ENCODE data around the gene WWOX.

Gene WWOX

DNA sequence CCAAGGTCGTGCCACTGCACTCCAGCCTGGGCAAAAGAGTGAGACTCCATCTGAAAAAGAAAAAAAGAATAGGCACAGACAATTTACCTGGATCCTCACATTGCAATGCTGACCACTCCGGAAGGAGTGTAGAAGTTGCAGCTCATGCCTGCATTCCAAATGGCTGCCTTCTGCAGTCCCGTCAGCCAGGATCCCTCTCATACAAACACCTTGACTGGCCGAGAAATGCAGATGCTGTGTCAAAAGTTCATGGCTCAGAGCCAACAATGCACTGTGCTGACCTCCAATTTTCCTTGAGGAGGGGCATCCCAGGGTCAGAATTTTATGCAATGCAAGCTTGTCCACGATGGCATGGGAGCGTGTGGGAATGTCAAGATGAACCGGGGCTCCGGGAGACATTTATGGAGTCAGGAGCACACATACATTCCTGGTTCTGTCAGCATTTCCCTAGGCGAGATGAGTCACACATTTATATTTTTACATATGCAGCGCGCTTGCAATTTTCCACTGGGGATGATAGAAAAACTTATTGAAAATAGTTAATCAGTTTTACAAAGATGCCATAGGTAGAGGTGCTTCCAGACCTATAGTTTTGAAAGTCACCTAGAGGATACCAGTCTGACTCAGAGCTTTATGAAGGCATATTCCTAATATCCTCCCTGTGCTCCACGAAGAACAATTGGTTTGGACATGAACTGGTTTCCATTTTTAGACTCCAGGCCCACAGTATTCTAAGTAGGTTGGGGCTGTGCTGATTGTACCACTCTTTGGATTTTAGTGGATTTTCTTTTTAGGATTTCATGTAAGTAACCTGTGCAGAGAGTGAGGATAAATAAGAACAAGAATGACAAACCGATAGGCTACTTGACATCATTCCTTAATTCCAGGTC lies 886.5 kb downstream of the WWOX start:
- no peak for DNase-seq

DNA sequence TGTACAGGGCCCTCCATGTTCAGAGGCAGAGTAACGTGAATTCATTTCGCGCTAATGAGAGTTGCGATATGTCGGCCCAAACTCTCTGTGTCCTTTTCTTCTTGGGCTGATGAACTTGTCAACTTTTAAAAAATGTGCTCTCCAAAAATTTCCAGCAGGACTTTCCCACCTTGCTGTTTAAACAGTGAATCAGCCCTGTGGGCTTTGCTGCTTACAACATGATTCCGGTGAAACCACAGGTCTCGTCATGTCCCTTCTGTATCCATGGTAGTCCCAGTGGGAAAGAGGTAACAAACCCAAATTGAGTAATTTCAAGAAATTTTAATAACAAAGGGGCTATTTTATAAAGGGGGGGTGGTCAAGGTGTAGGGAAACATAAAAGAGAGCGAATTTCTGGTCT lies 888.2 kb downstream of the WWOX start:
- no peak for DNase-seq

DNA sequence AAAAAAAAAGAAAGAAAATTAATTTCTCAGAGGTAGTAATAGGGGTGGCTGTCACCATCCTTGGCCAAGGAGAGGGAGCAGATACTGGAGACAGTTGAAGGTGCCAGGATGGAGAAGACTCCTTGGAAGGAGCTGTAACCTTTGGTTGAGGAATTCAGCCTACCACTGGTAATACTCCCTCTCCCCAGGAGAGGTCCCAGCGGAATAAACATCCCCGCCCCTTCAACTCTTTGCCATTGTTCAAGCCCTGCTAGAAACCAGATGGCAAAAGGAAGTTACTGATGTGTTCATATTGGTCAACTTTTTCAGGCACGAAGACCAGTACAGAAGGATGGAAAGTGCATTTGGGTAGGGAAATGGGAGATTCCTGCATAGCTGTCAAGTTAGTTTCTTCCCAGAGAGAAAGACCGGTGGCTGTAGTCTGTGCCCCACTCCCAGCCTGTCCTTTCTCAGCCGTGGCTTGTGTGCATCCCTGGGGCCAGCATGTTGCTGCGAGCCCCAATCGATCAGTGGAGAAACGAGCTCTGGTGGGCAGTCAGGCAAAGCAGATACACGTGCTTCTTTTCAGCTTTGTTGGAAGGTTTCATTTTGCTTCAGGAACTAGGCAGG lies 889.0 kb downstream of the WWOX start:
- no peak for DNase-seq

DNA sequence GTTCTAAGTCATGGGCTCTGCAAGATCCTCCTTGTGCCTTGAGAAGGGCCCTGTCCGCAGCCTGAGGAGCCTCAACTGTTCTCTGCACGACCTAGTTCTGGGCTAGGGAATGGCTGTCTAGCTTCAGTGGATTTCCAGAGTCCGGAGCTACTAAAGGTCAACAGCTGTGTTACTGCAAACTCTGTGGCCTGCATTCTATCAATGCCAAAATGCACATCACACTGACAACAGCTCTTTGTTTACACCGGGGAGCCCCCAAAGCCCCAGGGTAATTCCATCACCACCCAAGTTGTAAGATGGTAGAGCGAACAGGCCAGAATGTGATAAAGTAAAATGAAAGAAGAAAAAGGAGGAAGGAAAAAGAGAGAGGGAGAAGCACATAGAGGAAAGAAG lies 890.9 kb downstream of the WWOX start:
- DNase-seq, result no peak

DNA sequence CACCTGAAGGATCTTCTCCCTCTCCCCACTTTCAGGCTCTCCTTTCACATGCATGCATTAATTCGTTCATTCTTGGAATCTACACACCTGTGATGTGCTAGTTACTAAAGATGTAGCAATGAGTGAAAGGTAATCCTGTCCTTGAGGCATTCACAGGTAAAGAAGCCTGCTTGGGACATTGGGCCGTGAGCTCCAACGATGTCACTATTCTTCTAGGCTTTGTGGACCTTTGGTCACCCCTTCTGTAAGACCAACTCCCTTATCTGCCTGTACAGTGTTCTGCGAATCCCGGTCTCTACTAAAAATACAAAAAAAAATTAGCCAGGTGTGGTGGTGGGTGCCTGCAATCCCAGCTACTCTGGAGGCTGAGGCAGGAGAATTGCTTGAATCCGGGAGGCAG lies 892.5 kb downstream of the WWOX start:
- DNase-seq, result no peak

DNA sequence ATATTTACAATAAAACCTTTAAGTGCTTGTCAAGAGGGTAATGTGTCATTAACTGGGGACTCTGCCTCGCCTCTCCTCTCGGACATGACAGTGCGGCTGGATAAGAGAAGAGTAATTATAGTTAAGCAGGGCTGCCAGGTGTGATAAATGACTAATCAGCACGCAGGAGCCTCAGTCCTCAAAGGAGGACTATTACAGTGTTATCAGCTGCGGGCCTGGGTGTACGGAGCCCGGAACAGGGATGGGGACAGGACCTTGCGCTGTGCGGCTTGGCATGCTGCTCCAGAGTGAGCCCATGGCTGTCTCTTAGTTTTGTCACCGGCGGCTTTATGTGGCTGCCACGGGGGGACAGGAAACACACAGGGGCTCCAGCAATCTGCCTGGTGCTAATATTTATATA lies 893.9 kb downstream of the WWOX start:
- no peak for DNase-seq

DNA sequence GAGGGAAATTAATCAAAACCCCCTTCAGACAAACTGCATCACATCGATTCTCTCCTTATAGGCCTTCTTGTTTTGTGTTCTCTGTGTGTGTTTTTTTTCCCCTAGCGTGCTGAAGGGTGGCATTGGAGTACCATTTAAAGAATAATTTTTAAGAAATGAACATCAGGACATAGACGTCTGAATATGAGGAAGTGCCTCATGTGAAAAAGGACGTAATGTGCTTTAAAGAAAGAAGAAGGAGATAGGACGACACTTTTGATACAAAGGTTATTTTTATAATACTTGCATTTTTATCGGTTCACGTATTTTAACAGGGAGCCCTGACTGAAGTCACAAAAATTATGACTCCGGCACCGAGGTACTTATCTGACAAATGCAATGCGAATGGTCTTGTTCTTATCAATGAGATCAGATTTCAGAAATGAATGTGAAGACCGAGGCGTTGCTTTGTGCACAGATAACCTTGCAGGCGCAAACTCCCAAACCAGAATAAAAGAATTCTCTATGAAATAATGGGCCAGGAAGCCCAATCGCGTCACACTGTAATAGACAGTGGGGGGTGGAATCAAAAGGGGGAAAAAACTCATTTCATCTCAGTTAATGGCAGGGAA lies 894.8 kb downstream of the WWOX start:
- no peak for DNase-seq

DNA sequence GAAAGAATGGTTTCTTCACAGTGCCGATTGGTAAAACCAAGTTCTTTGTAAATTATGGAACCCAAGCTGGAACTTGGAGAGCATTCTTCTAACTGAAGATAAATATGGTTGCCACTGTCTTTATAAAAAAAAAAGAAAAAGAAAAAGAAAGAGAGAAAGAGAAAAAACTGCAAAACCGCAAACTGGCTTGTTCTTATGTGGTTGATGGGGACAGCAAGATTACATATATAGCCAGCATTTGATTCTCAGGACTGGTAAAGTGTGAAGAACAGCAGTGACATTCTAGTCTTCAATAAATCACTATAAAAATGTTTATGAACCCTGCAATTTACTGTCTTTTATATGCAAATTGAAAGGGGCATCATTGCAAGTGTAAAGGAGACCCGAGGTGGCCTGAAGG lies 896.0 kb downstream of the WWOX start:
- DNase-seq, result no peak

DNA sequence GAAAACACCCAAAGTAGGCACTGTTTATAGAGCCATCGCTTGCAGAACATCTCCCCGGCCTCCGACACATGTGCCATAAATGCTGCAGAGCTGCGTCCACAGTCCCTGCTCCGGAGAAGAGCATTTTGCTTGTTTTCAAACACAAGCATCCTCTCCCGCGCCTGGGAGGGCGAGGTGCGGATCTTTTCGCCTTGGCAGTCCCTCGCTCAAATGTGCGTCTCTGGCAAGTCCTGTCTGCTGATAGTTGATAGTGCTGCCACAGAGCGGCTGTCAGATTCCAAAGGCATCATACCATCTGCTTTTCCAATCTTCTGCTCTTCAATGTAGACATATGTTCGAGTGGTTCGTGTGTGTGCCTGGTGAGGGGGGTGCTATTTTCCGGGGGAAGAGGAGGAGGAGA lies 897.3 kb downstream of the WWOX start:
- DNase-seq, result no peak

DNA sequence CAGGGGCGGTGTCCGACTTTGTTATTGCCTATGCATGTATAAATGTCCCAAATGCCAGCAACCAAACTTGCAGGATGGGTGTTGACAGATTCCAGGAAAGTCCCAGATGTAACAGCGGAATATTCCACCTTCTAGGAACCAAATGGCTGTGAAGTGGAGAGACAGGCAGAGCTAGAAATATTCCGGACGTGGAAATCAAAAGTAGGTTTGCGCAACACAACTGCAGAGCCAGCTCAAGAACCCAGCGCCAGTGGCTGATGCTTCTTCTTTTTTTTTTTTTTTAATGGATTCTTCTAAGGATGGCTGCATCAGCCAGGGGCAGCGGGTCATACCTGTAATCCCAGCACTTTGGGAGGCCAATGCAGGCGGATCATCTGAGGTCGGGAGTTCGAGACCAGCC lies 899.4 kb downstream of the WWOX start:
- DNase-seq, result no peak

DNA sequence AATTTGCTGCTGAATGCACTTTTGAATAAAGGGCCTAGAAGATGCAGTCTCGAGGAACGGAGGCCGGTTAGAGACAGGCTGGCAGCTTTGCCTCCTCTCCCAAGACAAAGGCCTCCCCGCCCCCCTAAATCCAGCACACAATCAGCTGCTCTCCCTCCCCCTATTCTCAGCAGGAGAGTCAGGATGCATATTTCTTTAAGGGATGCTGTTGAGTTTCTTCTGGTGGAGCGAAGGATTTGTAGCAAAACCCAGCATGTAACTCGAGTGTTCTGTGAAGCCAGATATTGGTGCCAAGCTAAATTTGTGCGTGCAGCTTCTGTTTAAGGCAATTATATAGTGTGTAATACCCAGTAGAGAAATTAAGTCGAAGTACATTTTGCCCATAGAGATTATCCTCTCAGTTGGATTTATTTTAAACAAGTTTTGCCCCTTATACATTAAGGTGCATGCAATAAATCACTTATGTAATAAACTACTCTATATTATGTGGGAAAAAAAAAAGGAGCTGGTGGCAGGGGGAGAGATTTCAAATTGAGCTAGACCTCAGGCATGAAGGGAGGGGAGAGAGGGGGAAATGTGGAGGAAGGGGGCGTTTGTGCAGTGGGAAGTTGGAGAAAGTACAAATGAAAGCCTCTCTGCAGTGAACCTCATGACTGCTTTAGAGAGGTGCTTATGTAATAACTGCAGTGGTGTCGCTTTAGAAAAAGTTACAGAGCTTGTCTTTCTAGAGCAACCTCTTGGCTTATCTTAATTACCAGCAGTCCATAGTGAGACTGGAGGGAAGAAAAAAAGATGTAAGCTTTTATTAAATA lies 901.9 kb downstream of the WWOX start:
- DNase-seq, result no peak

DNA sequence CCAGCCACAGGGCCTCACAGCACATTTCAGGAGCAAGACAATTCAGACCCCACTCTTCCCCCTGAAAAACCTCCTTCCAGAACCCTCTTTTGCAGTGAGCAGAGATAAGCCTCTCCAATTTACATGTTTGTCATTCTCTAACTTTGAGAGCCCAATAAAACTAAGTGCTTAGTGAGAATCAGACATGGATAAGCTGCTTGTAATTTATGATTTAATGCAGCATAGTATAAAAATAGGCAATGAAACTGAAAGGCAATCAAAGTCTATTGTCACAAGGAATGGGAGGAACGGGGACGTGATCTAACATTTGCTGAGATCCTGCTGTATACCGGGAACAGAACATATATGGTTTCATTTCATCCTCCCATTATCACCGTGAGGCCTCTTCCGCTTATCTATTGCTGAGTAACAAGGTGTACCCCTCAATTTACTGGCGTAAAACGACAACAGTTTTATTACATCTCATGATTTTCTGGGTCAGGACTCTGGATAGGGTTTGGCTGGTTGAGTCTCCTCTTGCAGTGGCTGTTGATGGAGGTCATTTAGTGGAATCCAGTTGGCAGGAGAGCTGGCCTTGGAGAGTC lies 903.7 kb downstream of the WWOX start:
- no peak for DNase-seq

DNA sequence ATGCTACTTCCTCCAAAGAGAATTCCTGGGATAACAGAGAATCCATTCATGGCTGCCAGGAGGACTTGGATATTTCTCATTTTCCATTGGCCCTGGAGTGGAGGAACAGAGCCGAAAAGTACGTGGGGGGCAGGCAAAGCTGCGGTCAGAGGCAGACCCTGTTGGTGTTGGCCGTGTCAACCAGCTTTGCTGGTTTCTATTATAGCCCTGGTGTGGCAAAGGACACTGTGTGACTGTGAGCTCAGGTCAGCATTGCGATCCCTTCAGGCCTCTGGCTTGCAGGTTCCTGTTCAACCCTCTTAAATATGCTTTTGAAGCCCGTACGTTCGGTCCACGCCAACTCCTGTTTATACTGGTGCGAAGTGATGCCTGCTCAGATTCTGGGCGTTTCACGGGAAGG lies 904.9 kb downstream of the WWOX start:
- DNase-seq, result no peak

DNA sequence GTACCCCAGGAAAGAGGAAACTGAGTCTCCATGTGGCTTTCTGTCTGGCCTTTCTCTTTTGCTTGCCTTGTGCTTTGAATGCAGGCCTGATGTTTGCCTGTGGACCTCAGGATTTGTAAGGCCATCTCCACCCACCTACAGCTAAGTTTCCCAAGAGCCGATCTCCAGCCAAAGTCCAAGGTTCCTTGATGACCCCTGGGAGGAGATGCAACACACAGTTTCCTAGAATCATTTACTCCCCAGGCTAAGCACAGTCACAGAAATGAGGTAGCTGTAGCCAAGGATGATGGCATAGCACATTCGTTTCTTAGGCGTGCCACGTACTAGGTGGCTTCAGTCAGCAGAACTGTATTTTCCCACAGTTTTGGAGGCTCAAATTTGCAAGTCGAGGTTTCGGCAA lies 905.6 kb downstream of the WWOX start:
- DNase-seq, result no peak

DNA sequence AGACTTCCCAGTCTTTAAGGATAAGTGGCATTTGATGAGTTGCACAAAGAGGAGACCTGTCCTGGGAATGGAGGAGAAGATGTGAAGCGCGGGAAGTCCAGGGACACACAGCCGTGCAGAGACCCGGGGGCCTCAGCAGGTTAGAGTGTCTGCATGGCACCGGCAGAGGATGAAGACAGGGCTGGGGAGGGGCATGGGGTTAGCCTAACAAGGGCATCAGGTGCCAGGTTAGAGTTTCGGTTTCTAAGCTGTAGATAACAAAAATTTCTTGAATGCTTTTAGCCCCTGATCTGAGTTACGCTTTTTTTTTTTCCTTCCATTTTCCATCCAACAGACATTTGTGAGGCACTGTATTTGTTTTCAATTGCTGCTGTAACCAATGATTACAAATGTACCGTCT lies 906.8 kb downstream of the WWOX start:
- no peak for DNase-seq

DNA sequence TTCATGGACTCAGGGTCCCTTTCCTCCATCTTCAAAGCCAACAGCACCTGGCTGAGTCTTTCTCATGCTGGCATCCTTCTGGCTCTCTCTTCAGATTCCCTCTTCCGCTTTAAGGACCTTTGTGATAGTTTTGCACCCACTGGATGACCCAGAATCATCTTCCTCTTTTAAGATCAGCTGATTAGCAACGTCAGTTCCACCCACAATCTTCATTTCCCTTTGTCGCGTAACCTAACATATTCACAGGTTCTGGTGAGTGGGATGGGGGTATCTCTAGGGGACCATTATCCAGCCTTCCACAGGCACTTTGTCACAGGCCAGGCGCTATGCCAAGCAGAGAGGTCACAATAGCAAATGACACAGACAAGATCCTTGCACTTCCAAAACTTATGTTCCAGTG lies 907.3 kb downstream of the WWOX start:
- peak in 1 of 2 experiments; percentile 26 for DNase-seq

DNA sequence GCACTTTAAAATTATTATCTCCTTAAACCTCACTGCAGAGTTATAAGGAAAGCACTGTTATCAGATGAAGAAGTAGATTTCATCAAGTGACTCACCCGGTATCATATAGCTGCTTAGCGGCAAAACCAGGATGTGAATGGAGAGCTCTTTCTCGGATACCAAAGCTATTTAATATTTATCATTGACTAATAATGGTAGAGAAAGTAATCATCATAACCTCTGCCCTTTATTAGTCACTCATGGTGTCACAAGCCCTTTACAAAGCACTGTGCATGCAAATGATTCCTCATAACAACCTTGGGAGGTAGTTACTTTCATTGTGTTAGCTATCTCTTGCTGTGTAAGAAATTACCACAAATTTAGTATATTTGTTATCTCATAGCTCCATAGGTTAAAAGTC lies 908.2 kb downstream of the WWOX start:
- no peak for DNase-seq

DNA sequence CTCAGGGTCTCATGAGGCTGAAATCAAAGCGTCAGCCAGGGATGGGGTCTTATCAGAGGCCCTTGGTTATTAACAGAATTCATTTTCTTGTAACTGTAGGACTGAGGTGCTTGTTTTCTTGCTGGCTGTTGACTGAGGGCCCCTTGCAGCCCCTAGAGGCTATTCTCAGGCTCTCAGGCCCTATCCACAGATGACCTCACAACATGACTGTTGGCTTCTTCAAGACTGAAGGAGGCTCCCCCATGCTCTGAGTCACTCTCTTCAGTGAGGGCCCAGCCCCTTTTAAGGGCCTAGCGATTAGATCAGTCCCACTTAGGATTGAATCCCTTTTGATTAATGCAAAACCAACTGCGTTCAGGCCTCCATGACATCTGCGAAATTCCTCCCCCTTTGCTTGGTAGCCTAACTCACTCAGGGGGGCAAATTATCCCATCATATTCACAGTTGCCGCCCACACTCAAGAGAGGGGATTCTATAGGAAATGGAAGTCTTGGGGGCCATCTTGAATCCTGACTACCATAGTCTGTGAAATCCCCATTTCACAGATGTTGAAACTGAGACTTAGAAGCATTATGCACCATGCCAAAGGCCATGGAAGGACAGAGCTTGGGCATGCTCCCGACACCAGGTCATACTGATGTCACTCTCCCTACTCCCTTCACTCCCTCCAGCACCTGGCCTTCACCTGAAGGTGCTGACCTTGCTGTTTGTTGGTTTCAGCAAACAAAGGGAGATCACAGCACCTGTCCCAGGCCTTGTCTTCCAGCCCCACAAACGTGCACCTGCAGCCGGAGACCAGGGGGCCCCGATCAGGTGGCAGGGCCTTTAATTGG lies 908.8 kb downstream of the WWOX start:
- peak; percentile 29 to 47 for DNase-seq

DNA sequence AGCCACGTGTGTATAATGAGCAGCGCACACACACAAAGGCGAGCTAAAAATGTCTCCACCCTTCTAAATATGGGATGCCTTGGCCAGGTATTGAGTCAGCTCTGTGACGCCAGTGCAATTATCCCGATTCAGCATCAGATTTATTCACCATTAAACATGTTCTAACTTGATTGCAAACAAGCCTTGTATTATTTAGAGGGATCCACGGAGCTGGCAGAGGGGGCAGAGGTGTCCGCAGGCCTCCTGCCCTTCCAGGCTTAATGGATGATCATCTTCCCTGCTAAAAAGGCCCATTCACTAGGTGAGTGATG lies 909.4 kb downstream of the WWOX start:
- DNase-seq, result no peak

DNA sequence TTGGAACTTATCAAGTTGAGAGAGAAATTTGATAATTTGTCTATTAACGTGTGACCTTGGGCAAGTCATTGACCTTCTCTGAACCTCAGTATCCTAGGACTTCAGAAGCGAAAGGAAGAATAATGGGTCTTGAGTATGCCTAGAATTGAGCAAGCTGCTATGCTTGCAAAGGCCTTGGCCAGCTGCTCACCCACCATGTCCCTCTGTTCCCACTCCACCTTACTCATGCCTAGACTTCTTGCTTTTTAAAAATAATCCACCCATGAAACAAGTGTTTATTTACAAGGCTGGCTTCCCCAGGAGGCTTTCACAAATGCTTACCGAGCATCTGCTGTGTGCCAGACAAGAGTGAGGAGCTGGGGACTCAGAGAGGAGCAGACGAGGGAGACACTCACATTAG lies 910.4 kb downstream of the WWOX start:
- no peak for DNase-seq

DNA sequence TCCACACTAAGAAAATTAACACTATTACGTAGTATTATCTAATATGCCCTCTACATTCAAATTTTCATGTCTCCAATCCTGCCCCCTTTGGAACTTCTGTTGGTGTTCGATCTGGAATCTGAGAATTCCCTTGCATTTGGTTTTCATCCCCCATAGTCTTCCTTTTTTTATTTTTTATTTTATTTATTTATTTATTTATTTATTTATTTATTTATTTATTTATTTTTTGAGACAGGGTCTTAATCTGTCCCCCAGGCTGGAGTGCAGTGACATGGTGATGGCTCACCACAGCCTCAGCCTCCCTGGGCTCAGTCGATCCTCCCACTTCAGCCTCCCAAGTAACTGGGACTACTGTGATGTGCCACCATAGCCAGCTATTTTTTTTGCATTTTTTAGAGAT lies 911.8 kb downstream of the WWOX start:
- DNase-seq, result no peak
